ENCODE measurements around the gene COL8A2.

The COL8A2 gene

DNA sequence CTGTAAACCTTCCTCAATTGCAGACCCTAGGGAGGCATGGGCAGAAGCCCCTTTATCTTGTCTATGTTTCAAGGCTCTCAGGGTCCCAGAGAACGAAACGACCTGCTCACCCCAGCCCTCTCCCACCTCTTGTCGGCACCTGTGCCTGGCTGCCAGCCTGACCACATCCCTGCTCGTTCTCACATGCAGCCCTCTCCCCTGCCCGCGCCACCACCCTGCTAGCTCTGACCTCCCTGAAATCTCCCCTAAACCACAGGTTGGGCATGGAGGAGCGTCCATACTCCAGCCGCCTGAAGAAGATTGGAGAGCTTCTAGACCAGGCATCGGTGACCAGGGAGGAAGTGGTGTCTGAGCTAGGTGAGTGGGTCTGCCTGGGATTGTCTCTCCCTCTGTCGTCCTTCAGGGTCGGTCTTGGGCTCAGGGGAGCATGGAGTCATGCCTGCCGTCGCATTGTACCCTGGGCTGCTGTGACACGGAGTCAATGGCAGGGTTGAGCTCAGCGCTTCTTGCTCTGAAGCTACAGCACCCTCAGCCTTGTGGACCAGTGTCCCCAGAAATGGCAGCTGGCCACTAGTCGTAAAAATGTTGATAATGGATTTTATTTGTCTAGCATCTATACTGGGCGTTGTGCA is 32.7 kb downstream of the COL8A2 start:
- no peak for DNase-seq (ENCODE audit: low read depth in 2 of 2, low spot score in 1 of 2)

GRCh38 chr1:36091698-36092097 is 33.3 kb downstream of the COL8A2 start:
- DNase-seq (ENCODE audit: low read depth in 2 of 2, low spot score in 1 of 2): no peak

DNA sequence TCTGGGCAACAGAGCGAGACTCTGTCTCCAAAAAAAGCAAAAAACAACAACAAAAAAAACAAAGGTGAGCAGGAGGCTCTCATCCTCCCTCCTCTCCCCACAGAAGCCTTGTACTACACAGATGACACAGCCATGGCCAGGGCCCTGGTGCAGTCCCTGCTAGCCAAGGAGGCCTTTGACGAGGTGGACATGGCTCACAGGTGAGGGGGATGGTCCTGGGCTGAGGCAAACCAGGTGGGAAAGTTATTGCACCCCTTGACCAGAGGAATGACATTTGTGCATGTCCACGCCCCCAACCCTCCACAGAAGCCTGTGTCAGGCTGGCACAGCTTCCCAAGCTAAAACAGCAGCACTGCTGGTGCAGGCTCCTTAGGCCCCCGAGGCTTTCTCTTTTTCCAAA is 33.9 kb downstream of the COL8A2 start:
- DNase-seq (ENCODE audit: low read depth in 2 of 2, low spot score in 1 of 2): no peak

GRCh38 chr1:36089393-36090121 is 35.5 kb downstream of the COL8A2 start:
- DNase-seq (ENCODE audit: low read depth in 2 of 2, low spot score in 1 of 2): no peak

GRCh38 chr1:36088577-36089392 is 36.2 kb downstream of the COL8A2 start, which contains the start of gene ADPRS:
Gene ADPRS, plus strand, starts transcription at chr1:36088892. Its CDS starts 13 bp downstream, at chr1:36088905.
- DNase-seq (ENCODE audit: low read depth in 2 of 2, low spot score in 1 of 2): peak; percentile 78 to 81

- DNase-seq (ENCODE audit: low read depth in 2 of 2, low spot score in 1 of 2): no peak
Observed at GRCh38 chr1:36088265-36088576, 36.8 kb downstream of the COL8A2 start.

- no peak for DNase-seq (ENCODE audit: low read depth in 2 of 2, low spot score in 1 of 2)
Observed at GRCh38 chr1:36087233-36088123, 37.5 kb downstream of the COL8A2 start.

DNA sequence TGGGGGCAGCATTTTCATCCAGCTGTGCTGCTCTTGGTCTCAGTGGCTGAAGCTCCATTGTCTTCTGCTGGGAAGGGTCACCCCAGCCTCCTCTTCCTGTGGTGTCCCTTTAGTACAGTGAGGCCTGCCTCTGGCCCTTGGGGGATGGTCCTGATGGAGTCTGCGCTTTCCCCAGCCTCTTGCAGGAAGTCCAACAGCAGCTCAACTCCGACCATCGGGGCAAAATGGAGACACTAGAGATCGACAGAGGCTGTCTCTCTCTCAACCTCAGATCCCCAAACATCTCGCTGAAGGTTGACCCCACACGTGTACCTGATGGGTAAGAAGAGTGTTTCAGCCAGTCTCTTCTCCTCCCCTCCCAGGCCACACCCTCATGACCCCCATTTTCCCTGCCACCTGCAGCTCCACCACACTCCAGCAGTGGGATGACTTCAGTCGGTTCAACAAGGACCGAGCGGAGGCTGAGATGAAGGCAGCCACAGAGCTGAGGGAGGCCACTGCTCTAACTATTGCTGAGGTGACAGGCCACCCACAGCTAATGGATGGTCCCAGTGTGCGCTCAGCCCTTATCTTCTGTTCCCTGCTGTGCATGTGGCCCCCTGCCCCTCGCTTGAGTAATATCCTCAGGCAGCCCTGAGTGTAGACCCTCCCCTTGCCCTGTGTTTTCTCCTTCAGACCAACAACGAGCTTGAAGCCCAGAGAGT is 38.3 kb downstream of the COL8A2 start:
- DNase-seq (ENCODE audit: low read depth in 2 of 2, low spot score in 1 of 2): no peak

- DNase-seq (ENCODE audit: low read depth in 2 of 2, low spot score in 1 of 2): no peak
Observed at GRCh38 chr1:36085686-36086526, 39.1 kb downstream of the COL8A2 start.

GRCh38 chr1:36085126-36085525 is 39.9 kb downstream of the COL8A2 start:
- DNase-seq (ENCODE audit: low read depth in 2 of 2, low spot score in 1 of 2): no peak

DNA sequence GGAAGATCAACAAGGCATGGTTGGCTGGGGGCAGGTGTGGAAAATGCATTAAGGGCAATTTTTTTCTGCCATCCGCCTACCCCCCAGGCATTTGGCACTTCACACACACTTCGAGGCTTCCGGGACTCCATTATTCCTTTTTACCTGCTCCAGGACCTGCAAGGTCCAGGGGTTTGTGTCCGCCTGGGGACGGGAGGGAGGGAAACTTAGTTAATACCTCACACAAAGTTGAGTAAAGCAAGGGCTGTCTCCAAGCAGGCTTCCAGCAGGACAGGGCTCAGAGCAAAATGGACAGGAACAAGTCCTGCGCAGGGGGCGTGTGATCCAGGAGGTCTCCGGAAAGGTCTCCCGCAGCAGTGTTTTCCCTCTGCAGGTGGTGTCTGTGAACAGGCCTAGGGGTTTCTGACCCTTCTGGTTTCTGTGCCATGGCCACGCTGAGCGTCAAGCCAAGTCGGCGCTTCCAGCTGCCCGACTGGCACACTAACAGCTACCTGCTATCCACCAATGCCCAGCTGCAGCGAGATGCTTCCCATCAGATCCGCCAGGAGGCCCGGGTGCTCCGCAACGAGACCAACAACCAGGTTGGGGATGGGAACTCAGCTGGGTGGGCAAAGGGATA is 40.4 kb downstream of the COL8A2 start:
- DNase-seq (ENCODE audit: low read depth in 2 of 2, low spot score in 1 of 2): no peak

- no peak for DNase-seq (ENCODE audit: low read depth in 2 of 2, low spot score in 1 of 2)
Observed at GRCh38 chr1:36083635-36084496, 41.2 kb downstream of the COL8A2 start, which contains the start of gene TEKT2. Gene TEKT2, plus strand, starts transcription at chr1:36084094. Its CDS starts 828 bp downstream, at chr1:36084922.

DNA sequence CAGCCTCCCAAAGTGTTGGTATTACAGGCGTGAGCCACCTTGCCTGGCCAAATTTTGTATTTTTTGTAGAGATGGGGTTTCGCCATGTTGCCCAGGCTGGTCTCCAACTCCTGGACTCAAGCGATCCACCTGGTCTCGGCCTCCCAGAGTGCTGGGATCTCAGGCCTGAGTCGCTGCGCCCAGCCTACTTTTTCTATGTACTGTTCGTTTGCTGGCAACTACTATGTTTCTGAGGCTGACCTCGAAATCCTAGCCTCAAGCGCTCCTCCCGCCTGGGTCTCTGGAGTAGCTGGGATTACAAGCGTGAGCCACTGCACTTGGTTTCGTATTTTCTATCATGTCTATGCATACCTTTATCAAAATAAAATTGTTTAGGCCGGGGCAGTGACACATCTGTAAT is 41.8 kb downstream of the COL8A2 start:
- DNase-seq (ENCODE audit: low read depth in 2 of 2, low spot score in 1 of 2): no peak

DNA sequence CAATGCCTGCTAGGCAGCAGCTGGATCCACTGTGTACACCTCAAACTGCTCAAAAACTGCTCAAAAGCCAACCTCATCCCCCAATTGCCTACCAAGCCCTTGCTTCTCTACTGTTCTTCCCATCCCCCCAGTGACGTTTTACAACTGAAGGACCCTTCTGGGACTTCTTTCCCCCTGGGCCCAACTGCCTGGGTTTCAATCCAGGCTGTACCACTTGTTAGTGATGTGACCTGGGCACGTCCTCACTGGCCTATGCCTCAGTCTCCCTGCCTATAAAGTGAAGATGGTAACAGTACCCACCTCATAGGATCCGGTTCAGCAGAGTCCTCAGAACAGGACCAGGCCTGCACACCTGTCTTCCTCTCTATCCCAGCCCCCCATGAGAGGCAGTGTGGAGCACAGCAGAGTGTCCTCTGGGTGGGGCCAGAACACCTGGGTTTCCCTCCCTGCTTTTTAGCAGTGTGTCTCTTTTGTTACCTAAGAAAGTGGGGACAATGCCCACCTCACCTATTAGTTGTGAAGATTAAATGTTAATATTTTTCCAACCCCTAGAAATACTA is 43.0 kb downstream of the COL8A2 start:
- no peak for DNase-seq (ENCODE audit: low read depth in 2 of 2, low spot score in 1 of 2)

DNA sequence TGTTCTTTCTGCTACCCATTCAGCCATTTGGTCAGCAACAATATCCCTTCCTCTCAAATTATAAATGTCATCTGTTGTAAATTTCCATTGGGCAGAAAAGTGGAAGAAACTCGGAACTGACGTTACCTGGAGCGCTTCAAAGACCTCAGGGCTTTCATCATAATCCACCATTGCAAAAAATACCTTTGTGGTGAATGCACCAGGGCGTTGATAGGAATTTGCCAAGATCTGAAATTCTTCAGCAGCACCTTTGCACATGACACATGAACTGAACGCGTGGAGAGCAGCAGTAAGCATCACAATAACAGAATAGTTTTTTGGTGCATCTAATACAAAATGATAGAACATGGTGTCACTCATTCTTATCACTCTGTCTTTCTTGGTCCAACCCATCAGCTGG is 44.2 kb downstream of the COL8A2 start:
- DNase-seq (ENCODE audit: low read depth in 2 of 2, low spot score in 1 of 2): no peak

GRCh38 chr1:36080236-36080635 is 44.8 kb downstream of the COL8A2 start:
- DNase-seq (ENCODE audit: low read depth in 2 of 2, low spot score in 1 of 2): no peak

DNA sequence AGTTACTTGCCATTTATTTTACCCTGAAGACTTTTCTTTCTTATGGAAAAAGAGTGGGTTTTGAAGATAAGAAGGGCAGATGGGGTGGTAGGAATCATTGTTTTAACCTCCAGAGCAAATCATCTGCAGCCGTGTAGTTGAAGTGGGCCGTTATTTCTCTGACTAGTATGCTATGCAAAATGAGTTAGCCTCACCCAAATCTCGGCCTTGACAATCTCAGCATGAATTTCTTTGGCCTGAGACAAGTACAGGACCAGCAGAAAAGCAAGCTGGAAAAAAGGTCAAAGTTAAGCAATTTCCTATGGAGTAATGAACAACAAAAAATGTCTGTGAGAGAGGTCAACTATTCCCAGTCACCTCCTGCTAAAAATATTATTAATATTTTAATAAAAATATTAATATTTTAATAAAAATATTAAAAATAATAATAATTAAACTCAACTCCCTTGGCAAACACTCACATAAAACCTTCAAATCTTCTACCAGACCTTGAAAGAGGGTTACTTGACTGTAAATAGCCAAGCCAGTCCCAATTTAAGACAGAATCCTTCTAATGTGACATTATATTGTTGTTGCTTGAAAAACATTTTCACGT is 47.9 kb downstream of the COL8A2 start:
- DNase-seq (ENCODE audit: low read depth in 2 of 2, low spot score in 1 of 2): no peak
